HepG2 (cell line): Measurements from ENCODE around the gene SENP5. TPM values are rescaled to one million over a fixed set of nuclear protein-coding genes. Genes with fewer than 3 reads are reported as not detected.

Experiments used
- FOXC1 ChIP-seq: sonication (generic); formaldehyde crosslinking; IDR thresholded peaks from 2 replicates; pipeline ENCODE4 v1.8.0; 2022; ENCODE audit warnings: mild to moderate bottlenecking, missing genetic modification reagents, borderline replicate concordance
- ISX ChIP-seq: sonication (generic); formaldehyde crosslinking; conservative IDR thresholded peaks from 2 replicates; pipeline ENCODE4 v1.5.0; 2020; ENCODE audit warnings: missing genetic modification reagents
- KDM5A ChIP-seq: fragments of 200-600 bp; sonication (generic); IDR thresholded peaks from 2 replicates; pipeline ENCODE4 v1.7.0; 2018; ENCODE audit warnings: antibody characterized with exemption, mild to moderate bottlenecking, low read length, borderline replicate concordance
- NCOA1 ChIP-seq: sonication (generic); formaldehyde crosslinking; IDR thresholded peaks from 2 replicates; pipeline ENCODE4 v1.9.0; 2021; ENCODE audit warnings: missing genetic modification reagents
- REXO4 ChIP-seq: sonication (generic); formaldehyde crosslinking; IDR thresholded peaks from 2 replicates; pipeline ENCODE4 v1.8.0; 2022; ENCODE audit warnings: missing genetic modification reagents, mild to moderate bottlenecking, borderline replicate concordance
- SRF ChIP-seq: IDR thresholded peaks from 2 replicates; pipeline ENCODE4 v1.6.1; 2011; ENCODE audit warnings: mild to moderate bottlenecking, low read depth, low read length, moderate library complexity
- ZNF136 ChIP-seq: sonication (generic); formaldehyde crosslinking; IDR thresholded peaks from 2 replicates; pipeline ENCODE4 v1.8.1; 2022; ENCODE audit warnings: low read depth, mild to moderate bottlenecking, moderate library complexity, missing genetic modification reagents
- ZNF256 ChIP-seq: sonication (generic); formaldehyde crosslinking; conservative IDR thresholded peaks from 2 replicates; pipeline ENCODE4 v1.4.0; 2020; ENCODE audit warnings: missing genetic modification reagents
- ZNF547 ChIP-seq: sonication (generic); formaldehyde crosslinking; IDR thresholded peaks from 2 replicates; pipeline ENCODE4 v1.5.1; 2020; ENCODE audit warnings: mild to moderate bottlenecking, missing genetic modification reagents
- polyA plus RNA-seq, 8 experiments: library from polyadenylated mRNA; depleted of rRNA in 3 of 8; stranded (reverse) in 7 of 8; unstranded in 1 of 8; fragments of >200 nt; fragmentation: Illumina TruSeq in 4 of 8; extraction: Trizol in 4 of 8; gene quantifications; 2 replicates each; pipeline versions ENCODE4 v1.2.1 to v1.2.3, GENCODE V29; 2011 to 2016; ENCODE audit warnings: low read depth in 4 of 8, missing spikeins in 1 of 8, mixed read lengths in 1 of 8; ENCODE audit not compliant: insufficient read depth in 1 of 8
- total RNA-seq, 5 experiments: library from RNA; depleted of rRNA; stranded (reverse); fragments of >200 nt; fragmentation: Illumina TruSeq; extraction: Trizol; gene quantifications; 2 replicates each; pipeline ENCODE4 v1.2.3, GENCODE V29; 2016; ENCODE audit warnings: low read depth in 1 of 5
- TF ChIP-seq, protein P1 (sequence below): sonication (generic); formaldehyde crosslinking; IDR thresholded peaks from 2 replicates; pipeline ENCODE4 v1.4.0; 2020; ENCODE audit warnings: missing genetic modification reagents, low read depth, mild to moderate bottlenecking, borderline replicate concordance
- TF ChIP-seq, protein P2 (sequence below): sonication (generic); formaldehyde crosslinking; IDR thresholded peaks from 2 replicates; pipeline ENCODE4 v1.5.0; 2020; ENCODE audit warnings: missing genetic modification reagents
- TF ChIP-seq, protein P3 (sequence below): sonication (generic); formaldehyde crosslinking; IDR thresholded peaks from 2 replicates; pipeline ENCODE4 v1.8.0; 2022; ENCODE audit warnings: missing genetic modification reagents, mild to moderate bottlenecking, borderline replicate concordance
- TF ChIP-seq, protein P4 (sequence below): sonication (generic); formaldehyde crosslinking; IDR thresholded peaks from 2 replicates; pipeline ENCODE4 v1.5.0; 2020; ENCODE audit warnings: missing genetic modification reagents, mild to moderate bottlenecking, borderline replicate concordance
- TF ChIP-seq, protein P5 (sequence below): sonication (generic); formaldehyde crosslinking; IDR thresholded peaks from 2 replicates; pipeline ENCODE4 v1.8.1; 2023; ENCODE audit warnings: mild to moderate bottlenecking, inconsistent platforms, moderate library complexity, missing genetic modification reagents, borderline replicate concordance
- TF ChIP-seq, protein P6 (sequence below): sonication (generic); formaldehyde crosslinking; IDR thresholded peaks from 2 replicates; pipeline ENCODE4 v1.5.0; 2020; ENCODE audit warnings: mild to moderate bottlenecking, missing genetic modification reagents
- TF ChIP-seq, protein P7 (sequence below): IDR thresholded peaks from 2 replicates; pipeline ENCODE4 v1.6.1; 2018; ENCODE audit warnings: missing genetic modification reagents, mild to moderate bottlenecking, missing compliant biosample characterization
- TF ChIP-seq, protein P8 (sequence below): sonication (generic); formaldehyde crosslinking; IDR thresholded peaks from 2 replicates; pipeline ENCODE4 v1.4.0; 2020; ENCODE audit warnings: missing genetic modification reagents, borderline replicate concordance

Gene SENP5
- total and polyA plus RNA-seq, 2 of the 13 experiments (the other 11 are each of a cell fraction or from before 2014, with no cell fraction given) = 17.6 to 30.9 TPM

DNA sequence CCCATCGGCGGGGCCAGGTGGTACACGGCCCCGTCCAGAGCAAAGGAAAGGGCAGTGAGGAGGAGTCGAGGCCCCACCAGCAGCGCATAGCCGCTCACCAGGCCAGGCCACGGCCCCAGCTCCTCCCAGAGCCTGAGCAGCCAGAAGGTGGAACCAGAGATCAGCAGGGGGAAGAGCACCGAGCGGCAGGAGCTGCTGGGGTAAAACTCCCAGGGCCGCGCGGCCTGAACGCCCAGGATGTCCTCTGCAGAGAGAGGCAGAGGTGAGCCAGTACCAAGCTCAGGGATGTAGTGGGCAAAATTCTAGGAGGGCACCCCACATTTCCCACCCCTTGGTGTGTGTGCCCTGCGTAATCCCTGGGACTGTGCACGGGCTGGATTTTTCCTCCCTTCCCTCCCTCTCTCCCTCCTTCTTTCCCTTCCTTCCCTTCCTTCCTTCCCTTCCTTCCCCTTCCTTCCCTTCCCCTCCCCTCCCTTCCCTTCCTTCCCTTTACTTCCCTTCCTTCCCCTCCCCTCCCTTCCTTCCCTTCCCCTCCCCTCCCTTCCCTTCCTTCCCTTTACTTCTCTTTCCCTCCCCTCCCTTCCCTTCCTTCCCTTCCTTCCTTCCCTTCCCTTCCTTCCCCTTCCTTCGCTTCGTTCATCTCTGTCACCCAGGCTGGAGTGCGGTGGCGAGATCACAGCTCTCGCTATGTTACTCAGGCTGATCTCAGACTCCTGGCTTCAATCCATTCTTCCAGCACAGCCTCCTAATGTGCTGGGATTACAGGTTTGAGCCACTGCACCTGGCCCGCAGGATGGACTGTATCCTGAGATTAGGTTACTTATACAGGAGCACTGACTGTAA, 80.9 kb downstream of the SENP5 start (continued):
- TF ChIP-seq, protein P1, sequence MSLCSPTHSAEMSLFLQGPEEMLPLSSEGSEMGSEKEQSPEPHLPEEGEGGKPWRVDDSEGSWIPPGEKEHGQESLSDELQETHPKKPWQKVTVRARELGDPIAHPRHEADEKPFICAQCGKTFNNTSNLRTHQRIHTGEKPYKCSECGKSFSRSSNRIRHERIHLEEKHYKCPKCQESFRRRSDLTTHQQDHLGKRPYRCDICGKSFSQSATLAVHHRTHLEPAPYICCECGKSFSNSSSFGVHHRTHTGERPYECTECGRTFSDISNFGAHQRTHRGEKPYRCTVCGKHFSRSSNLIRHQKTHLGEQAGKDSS (CRISPR knock-in tag) = no peak
- TF ChIP-seq, protein P2, sequence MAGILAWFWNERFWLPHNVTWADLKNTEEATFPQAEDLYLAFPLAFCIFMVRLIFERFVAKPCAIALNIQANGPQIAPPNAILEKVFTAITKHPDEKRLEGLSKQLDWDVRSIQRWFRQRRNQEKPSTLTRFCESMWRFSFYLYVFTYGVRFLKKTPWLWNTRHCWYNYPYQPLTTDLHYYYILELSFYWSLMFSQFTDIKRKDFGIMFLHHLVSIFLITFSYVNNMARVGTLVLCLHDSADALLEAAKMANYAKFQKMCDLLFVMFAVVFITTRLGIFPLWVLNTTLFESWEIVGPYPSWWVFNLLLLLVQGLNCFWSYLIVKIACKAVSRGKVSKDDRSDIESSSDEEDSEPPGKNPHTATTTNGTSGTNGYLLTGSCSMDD (CRISPR knock-in tag) = no peak
- TF ChIP-seq, protein P3, sequence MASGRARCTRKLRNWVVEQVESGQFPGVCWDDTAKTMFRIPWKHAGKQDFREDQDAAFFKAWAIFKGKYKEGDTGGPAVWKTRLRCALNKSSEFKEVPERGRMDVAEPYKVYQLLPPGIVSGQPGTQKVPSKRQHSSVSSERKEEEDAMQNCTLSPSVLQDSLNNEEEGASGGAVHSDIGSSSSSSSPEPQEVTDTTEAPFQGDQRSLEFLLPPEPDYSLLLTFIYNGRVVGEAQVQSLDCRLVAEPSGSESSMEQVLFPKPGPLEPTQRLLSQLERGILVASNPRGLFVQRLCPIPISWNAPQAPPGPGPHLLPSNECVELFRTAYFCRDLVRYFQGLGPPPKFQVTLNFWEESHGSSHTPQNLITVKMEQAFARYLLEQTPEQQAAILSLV (CRISPR knock-in tag) = peak; percentile 68
- TF ChIP-seq REXO4 (CRISPR knock-in tag) = no peak
- TF ChIP-seq ZNF136 = no peak
- no peak for TF ChIP-seq NCOA1 (CRISPR knock-in tag)
- no peak for TF ChIP-seq KDM5A
- TF ChIP-seq, protein P4, sequence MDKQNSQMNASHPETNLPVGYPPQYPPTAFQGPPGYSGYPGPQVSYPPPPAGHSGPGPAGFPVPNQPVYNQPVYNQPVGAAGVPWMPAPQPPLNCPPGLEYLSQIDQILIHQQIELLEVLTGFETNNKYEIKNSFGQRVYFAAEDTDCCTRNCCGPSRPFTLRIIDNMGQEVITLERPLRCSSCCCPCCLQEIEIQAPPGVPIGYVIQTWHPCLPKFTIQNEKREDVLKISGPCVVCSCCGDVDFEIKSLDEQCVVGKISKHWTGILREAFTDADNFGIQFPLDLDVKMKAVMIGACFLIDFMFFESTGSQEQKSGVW = no peak
- no peak for TF ChIP-seq SRF
- TF ChIP-seq, protein P5, sequence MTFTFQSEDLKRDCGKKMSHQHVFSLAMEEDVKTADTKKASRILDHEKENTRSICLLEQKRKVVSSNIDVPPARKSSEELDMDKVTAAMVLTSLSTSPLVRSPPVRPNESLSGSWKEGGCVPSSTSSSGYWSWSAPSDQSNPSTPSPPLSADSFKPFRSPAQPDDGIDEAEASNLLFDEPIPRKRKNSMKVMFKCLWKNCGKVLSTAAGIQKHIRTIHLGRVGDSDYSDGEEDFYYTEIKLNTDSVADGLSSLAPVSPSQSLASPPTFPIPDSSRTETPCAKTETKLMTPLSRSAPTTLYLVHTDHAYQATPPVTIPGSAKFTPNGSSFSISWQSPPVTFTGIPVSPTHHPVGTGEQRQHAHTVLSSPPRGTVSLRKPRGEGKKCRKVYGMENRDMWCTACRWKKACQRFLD (CRISPR knock-in tag) = no peak
- TF ChIP-seq, protein P6, sequence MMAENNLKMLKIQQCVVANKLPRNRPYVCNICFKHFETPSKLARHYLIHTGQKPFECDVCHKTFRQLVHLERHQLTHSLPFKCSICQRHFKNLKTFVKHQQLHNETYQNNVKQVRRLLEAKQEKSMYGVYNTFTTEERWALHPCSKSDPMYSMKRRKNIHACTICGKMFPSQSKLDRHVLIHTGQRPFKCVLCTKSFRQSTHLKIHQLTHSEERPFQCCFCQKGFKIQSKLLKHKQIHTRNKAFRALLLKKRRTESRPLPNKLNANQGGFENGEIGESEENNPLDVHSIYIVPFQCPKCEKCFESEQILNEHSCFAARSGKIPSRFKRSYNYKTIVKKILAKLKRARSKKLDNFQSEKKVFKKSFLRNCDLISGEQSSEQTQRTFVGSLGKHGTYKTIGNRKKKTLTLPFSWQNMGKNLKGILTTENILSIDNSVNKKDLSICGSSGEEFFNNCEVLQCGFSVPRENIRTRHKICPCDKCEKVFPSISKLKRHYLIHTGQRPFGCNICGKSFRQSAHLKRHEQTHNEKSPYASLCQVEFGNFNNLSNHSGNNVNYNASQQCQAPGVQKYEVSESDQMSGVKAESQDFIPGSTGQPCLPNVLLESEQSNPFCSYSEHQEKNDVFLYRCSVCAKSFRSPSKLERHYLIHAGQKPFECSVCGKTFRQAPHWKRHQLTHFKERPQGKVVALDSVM = no peak
- TF ChIP-seq, protein P7, sequence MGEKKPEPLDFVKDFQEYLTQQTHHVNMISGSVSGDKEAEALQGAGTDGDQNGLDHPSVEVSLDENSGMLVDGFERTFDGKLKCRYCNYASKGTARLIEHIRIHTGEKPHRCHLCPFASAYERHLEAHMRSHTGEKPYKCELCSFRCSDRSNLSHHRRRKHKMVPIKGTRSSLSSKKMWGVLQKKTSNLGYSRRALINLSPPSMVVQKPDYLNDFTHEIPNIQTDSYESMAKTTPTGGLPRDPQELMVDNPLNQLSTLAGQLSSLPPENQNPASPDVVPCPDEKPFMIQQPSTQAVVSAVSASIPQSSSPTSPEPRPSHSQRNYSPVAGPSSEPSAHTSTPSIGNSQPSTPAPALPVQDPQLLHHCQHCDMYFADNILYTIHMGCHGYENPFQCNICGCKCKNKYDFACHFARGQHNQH = no peak
- 0 out of 2 replicates have a peak, but pooled peaks have one; percentile 40 for TF ChIP-seq ISX (CRISPR knock-in tag)
- TF ChIP-seq, protein P8, sequence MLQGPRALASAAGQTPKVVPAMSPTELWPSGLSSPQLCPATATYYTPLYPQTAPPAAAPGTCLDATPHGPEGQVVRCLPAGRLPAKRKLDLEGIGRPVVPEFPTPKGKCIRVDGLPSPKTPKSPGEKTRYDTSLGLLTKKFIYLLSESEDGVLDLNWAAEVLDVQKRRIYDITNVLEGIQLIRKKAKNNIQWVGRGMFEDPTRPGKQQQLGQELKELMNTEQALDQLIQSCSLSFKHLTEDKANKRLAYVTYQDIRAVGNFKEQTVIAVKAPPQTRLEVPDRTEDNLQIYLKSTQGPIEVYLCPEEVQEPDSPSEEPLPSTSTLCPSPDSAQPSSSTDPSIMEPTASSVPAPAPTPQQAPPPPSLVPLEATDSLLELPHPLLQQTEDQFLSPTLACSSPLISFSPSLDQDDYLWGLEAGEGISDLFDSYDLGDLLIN (CRISPR knock-in tag) = no peak
- 0 out of 2 replicates have a peak, but pooled peaks have one; percentile 59 for TF ChIP-seq FOXC1
- peak; percentile 53; the same call in 1 of the 2 replicates for TF ChIP-seq ZNF547 (CRISPR knock-in tag)
- TF ChIP-seq ZNF256 = no peak
